Vagina (tissue), 2 donors: Measurements from ENCODE around the gene APOL6. TPM values are rescaled to one million over a fixed set of nuclear protein-coding genes. Genes with fewer than 3 reads are reported as not detected.
A peak's percentile ranks its signal among the peaks of the same experiment; 100 is the strongest.

ENCODE experiments used
- DNase-seq, 2 donors: peaks; one replicate each; pipeline ENCODE4 v3.0.0-alpha.2; 2017; ENCODE audit errors: extremely low spot score in 2 of 2
- H3K27ac ChIP-seq: fragments of 200-600 bp; sonication (generic); one replicate; pipeline ENCODE4 v1.5.1; 2019
- H3K27me3 ChIP-seq: fragments of 200-600 bp; sonication (generic); one replicate; pipeline ENCODE4 v1.5.1; 2019
- H3K36me3 ChIP-seq, 2 donors: fragments of 200-600 bp; sonication (generic); one replicate each; pipeline ENCODE4 v1.5.1; 2017 to 2019
- H3K4me1 ChIP-seq: fragments of 200-600 bp; sonication (generic); one replicate; pipeline ENCODE4 v1.5.1; 2019
- H3K4me3 ChIP-seq, 2 donors: fragments of 200-600 bp; sonication (generic); 1 replicate in 1 of 2; 2 replicates in 1 of 2; pipeline ENCODE4 v1.5.1; 2016 to 2019
- H3K9me3 ChIP-seq: fragments of 200-600 bp; sonication (generic); one replicate; pipeline ENCODE4 v1.5.1; 2019
- POLR2A ChIP-seq, 2 donors: fragments of 450-650 bp; IDR thresholded peaks; one replicate each; pipeline ENCODE4 v1.6.1; 2017; ENCODE audit warnings: antibody characterized with exemption in 2 of 2, mild to moderate bottlenecking in 2 of 2, moderate library complexity in 2 of 2
- POLR2AphosphoS5 ChIP-seq, 2 donors: sonication (generic); formaldehyde crosslinking; IDR thresholded peaks; one replicate each; pipeline ENCODE4 v1.9.0; 2017; ENCODE audit warnings: antibody characterized with exemption in 2 of 2, mild to moderate bottlenecking in 2 of 2, low read depth in 1 of 2; ENCODE audit not compliant: insufficient read depth in 1 of 2
- intact Hi-C: fragments of 100-400 bp; cut with DNase I; formaldehyde crosslinking; loops from one replicate; pipeline ENCODE4 v1.15.1; 2023
- total RNA-seq: library from RNA; depleted of rRNA; stranded (reverse); fragments of >200 nt; gene quantifications from one replicate; pipeline ENCODE4 v1.2.3, GENCODE V29; 2016
- TF ChIP-seq, protein P1 (sequence below), 3 experiments: fragments of 450-650 bp in 2 of 3; fragments of 200-600 bp in 1 of 3; sonication (generic) in 1 of 3; IDR thresholded peaks; one replicate each; pipeline ENCODE4 v1.5.1; 2017 to 2019; ENCODE audit warnings: antibody characterized with exemption in 3 of 3, mild to moderate bottlenecking in 2 of 3, moderate library complexity in 2 of 3

The APOL6 gene
- total RNA-seq, 1 donor from 2014 or later, result 11.5 TPM

DNA sequence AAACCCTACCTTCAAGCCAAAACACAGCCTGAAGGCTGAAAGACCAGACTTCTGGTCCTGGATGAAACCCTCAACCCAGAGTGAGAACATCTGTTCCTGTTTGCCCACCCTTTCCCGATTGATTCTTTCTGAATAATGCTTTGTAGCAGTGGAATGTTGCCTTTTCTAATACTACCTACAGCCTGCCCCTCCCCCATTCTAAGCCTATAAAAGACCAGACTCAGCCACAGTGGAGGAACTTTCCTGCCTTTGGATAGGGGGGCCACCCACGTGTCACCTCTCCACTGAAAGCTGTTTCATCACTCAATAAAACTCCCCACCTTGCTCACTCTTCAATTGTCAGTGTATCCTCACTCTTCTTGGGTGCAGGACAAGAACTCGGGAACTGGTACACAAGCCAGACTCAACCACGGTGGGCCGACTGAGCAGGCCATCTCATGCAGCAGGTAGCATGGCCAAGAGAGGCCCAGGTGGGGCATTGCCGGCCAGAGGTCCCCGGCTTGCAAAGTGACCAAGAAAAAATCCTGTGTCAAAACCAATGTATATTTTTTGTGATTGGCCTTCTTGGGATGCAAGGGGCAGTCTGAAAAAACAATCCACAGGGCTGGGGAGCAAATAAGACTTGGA, 6.6 kb upstream of the APOL6 start:
- H3K4me1 ChIP-seq, result peaks cover 36% of the 10 kb centered on the region
- no peaks in the 10 kb centered on the region for H3K27me3 ChIP-seq
- H3K36me3 ChIP-seq, result no peaks in the 10 kb centered on the region
- TF ChIP-seq, protein P1, sequence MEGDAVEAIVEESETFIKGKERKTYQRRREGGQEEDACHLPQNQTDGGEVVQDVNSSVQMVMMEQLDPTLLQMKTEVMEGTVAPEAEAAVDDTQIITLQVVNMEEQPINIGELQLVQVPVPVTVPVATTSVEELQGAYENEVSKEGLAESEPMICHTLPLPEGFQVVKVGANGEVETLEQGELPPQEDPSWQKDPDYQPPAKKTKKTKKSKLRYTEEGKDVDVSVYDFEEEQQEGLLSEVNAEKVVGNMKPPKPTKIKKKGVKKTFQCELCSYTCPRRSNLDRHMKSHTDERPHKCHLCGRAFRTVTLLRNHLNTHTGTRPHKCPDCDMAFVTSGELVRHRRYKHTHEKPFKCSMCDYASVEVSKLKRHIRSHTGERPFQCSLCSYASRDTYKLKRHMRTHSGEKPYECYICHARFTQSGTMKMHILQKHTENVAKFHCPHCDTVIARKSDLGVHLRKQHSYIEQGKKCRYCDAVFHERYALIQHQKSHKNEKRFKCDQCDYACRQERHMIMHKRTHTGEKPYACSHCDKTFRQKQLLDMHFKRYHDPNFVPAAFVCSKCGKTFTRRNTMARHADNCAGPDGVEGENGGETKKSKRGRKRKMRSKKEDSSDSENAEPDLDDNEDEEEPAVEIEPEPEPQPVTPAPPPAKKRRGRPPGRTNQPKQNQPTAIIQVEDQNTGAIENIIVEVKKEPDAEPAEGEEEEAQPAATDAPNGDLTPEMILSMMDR (IDR thresholded peaks at IDR 0.05), result no peak
- no peak overlapping the region for H3K27ac ChIP-seq
- H3K4me3 ChIP-seq, result no peak overlapping the region
- H3K9me3 ChIP-seq, result no peaks in the 10 kb centered on the region
- intact Hi-C loops, result no loop called here
- peak in 1 of 2 donors; percentile 61 for DNase-seq

DNA sequence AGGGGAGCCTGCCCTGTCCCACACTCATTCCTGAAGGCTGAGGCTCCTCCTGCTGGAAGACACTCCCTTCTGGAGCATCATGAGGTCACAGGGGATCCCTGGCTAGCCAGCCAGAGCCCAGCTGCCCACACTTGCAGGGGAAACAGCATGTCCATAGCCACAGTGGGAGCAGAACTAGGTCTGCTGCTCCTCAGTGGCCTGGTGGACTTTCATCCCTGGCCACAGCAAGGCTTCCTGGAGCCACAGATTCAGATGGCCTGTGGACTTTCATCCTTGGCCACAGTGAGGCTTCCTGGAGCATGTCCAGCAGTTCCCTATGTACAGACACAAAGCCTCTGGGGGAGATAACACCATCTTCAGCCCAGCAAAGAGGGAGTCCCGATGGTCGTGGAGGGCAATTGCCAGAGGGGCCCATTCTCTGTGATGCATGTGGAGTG, 5.9 kb upstream of the APOL6 start:
- TF ChIP-seq POLR2A (IDR thresholded peaks at IDR 0.05), result no peak
- no peak for TF ChIP-seq POLR2AphosphoS5 (IDR thresholded peaks at IDR 0.05; ENCODE audit: insufficient read depth in 1 of 2, low read depth in 1 of 2)
- TF ChIP-seq, protein P1 (IDR thresholded peaks at IDR 0.05), result no peak
- Histone ChIP-seq H3K4me1 (peaks cover 35% of the 10 kb centered on the region), H3K9me3 (no peaks in the 10 kb centered on the region), H3K36me3 (no peaks in the 10 kb centered on the region), H3K4me3 (no peak overlapping the region), H3K27me3 (no peaks in the 10 kb centered on the region), H3K27ac (peak overlapping the region; percentile 21)
- intact Hi-C loops, result no loop called here
- peak in 1 of 2 donors; percentile 67 for DNase-seq

DNA sequence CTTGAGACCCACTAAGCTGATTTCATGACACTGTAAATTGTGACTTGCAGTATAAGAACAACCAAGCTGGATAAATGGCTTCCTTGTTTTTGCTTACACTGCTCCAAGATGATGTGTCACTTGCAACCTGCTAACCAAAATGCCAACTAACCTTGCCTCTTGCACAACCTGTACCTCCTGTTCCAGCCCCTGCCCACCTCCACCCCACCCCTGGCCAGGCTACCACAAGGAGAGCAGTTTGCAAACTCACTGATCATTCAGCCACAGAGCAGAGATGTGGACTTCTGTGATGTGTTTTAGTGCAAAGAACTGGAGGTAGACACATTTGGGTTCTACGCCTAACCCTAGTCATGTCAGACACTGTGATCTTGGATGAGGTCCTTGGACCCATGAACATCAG, 4.3 kb upstream of the APOL6 start:
- Histone ChIP-seq H3K27me3 (no peaks in the 10 kb centered on the region), H3K27ac (no peak overlapping the region), H3K4me1 (peaks cover 26% of the 10 kb centered on the region), H3K36me3 (no peaks in the 10 kb centered on the region), H3K9me3 (no peaks in the 10 kb centered on the region), H3K4me3 (no peak overlapping the region)
- intact Hi-C loops, result no loop called here
- peak in 1 of 2 donors; percentile 16 for DNase-seq
- TF ChIP-seq, protein P1 (IDR thresholded peaks at IDR 0.05), result no peak
- no peak for TF ChIP-seq POLR2AphosphoS5 (IDR thresholded peaks at IDR 0.05; ENCODE audit: insufficient read depth in 1 of 2, low read depth in 1 of 2)
- no peak for TF ChIP-seq POLR2A (IDR thresholded peaks at IDR 0.05)

DNA sequence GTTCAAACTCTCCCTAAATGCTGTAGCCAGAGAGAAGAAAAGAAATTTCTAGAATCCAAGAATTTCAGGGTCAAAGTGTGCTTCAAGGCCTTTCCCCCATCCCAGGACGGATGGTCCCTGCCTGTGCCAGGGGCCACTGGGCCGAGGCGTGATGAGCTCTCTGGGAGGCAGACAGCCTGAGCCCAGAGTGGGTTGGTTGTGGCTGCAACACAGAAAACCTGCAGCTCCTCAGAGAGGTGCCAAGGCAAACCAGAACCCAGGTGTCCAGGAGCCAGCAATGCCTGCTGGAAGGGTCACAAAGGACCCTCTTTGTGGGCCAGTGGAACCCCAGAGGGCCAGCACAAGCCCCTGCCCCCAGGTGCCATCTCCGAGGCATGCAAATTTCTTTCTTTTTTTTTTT, 2.6 kb upstream of the APOL6 start:
- H3K4me3 ChIP-seq, result no peak overlapping the region
- no peaks in the 10 kb centered on the region for H3K27me3 ChIP-seq
- H3K27ac ChIP-seq, result no peak overlapping the region
- peak in 1 of 2 donors; percentile 37 for DNase-seq
- intact Hi-C loops, result no loop called here
- no peaks in the 10 kb centered on the region for H3K36me3 ChIP-seq
- H3K9me3 ChIP-seq, result no peaks in the 10 kb centered on the region
- peaks cover 40% of the 10 kb centered on the region for H3K4me1 ChIP-seq
- TF ChIP-seq, protein P1 (IDR thresholded peaks at IDR 0.05), result no peak
- TF ChIP-seq POLR2A (IDR thresholded peaks at IDR 0.05), result no peak
- TF ChIP-seq POLR2AphosphoS5 (IDR thresholded peaks at IDR 0.05; ENCODE audit: insufficient read depth in 1 of 2, low read depth in 1 of 2), result no peak

DNA sequence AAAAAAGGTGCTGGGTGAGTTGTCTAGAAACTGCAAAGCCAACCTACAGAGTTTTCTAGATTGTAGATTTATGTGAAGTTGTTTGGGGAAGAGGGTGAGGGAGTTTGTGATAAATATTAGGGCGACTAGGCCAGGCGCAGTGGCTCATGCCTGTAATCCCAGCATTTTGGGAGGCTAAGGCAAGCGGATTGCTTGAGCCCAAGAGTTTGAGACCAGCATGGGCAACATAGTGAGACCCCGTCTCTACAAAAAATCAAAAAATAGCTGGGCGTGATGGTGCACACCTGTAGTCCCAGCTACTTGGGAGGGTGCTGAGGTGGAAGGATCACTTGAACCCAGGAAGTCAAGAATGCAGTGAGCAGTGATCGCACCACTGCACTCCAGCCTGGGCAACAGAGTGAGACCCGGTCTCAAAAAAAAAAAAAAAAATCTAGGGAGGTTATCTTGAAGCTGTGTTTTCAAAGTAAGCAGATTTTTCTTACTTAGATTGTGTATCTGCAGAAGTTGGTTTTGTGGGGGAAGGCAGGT, 844 bp downstream of the APOL6 start:
- Histone ChIP-seq H3K4me1 (peaks cover 32% of the 10 kb centered on the region), H3K27me3 (no peaks in the 10 kb centered on the region), H3K36me3 (no peaks in the 10 kb centered on the region), H3K27ac (peak overlapping the region; percentile 92), H3K4me3 (peak overlapping the region; percentile 58 to 68), H3K9me3 (no peaks in the 10 kb centered on the region)
- DNase-seq, result no peak
- intact Hi-C loops, result no loop called here
- TF ChIP-seq POLR2A (IDR thresholded peaks at IDR 0.05), result no peak
- no peak for TF ChIP-seq POLR2AphosphoS5 (IDR thresholded peaks at IDR 0.05; ENCODE audit: insufficient read depth in 1 of 2, low read depth in 1 of 2)
- TF ChIP-seq, protein P1 (IDR thresholded peaks at IDR 0.05), result no peak
